ENCODE measurements around the gene DSG2. TPM values are rescaled to one million over a fixed set of nuclear protein-coding genes. Genes with fewer than 3 reads are reported as not detected.

Gene DSG2
- total RNA-seq, 1 experiment from 2014 or later: 8.8 TPM

- H3K4me3 ChIP-seq: no peak overlapping the region
- DNase-seq: no peak
- no peaks in the 10 kb centered on the region for H3K36me3 ChIP-seq
- H3K27me3 ChIP-seq: no peaks in the 10 kb centered on the region
- no peaks in the 10 kb centered on the region for H3K9me3 ChIP-seq
Measured at GRCh38 chr18:31516437-31516836, 18.5 kb downstream of the DSG2 start.

GRCh38 chr18:31526374-31526773 is 28.4 kb downstream of the DSG2 start:
- Histone ChIP-seq H3K27me3 (no peaks in the 10 kb centered on the region), H3K4me3 (no peak overlapping the region), H3K9me3 (no peaks in the 10 kb centered on the region), H3K36me3 (no peaks in the 10 kb centered on the region)
- DNase-seq: no peak

- Histone ChIP-seq H3K27me3 (no peaks in the 10 kb centered on the region), H3K9me3 (no peaks in the 10 kb centered on the region), H3K36me3 (no peaks in the 10 kb centered on the region), H3K4me3 (no peak overlapping the region)
- DNase-seq: no peak
Measured at GRCh38 chr18:31533236-31533635, 35.3 kb downstream of the DSG2 start.

GRCh38 chr18:31538837-31539236 is 40.9 kb downstream of the DSG2 start:
- Histone ChIP-seq H3K27me3 (no peaks in the 10 kb centered on the region), H3K9me3 (no peaks in the 10 kb centered on the region), H3K36me3 (no peaks in the 10 kb centered on the region), H3K4me3 (no peak overlapping the region)
- no peak for DNase-seq

GRCh38 chr18:31546476-31546875 is 48.5 kb downstream of the DSG2 start:
- Histone ChIP-seq H3K27me3 (no peaks in the 10 kb centered on the region), H3K36me3 (no peaks in the 10 kb centered on the region), H3K9me3 (no peaks in the 10 kb centered on the region), H3K4me3 (no peak overlapping the region)
- DNase-seq: no peak

GRCh38 chr18:31548853-31549252 is 50.9 kb downstream of the DSG2 start:
- no peaks in the 10 kb centered on the region for H3K9me3 ChIP-seq
- H3K36me3 ChIP-seq: no peaks in the 10 kb centered on the region
- no peak overlapping the region for H3K4me3 ChIP-seq
- DNase-seq: no peak
- no peaks in the 10 kb centered on the region for H3K27me3 ChIP-seq

- Histone ChIP-seq H3K4me3 (no peak overlapping the region), H3K27me3 (no peaks in the 10 kb centered on the region), H3K9me3 (no peaks in the 10 kb centered on the region), H3K36me3 (no peaks in the 10 kb centered on the region)
- no peak for DNase-seq
Measured at GRCh38 chr18:31549416-31549815, 51.4 kb downstream of the DSG2 start.

- Histone ChIP-seq H3K9me3 (no peaks in the 10 kb centered on the region), H3K36me3 (no peaks in the 10 kb centered on the region), H3K4me3 (no peak overlapping the region), H3K27me3 (no peaks in the 10 kb centered on the region)
- no peak for DNase-seq
Measured at GRCh38 chr18:31551883-31552282, 53.9 kb downstream of the DSG2 start.

GRCh38 chr18:31553800-31554199 is 55.8 kb downstream of the DSG2 start:
- no peaks in the 10 kb centered on the region for H3K9me3 ChIP-seq
- no peak overlapping the region for H3K4me3 ChIP-seq
- no peaks in the 10 kb centered on the region for H3K36me3 ChIP-seq
- H3K27me3 ChIP-seq: no peaks in the 10 kb centered on the region
- DNase-seq: no peak

GRCh38 chr18:31554776-31555175 is 56.8 kb downstream of the DSG2 start:
- no peak overlapping the region for H3K4me3 ChIP-seq
- no peak for DNase-seq
- H3K27me3 ChIP-seq: no peaks in the 10 kb centered on the region
- H3K36me3 ChIP-seq: no peaks in the 10 kb centered on the region
- H3K9me3 ChIP-seq: no peaks in the 10 kb centered on the region

GRCh38 chr18:31555971-31556747 is 58.2 kb downstream of the DSG2 start:
- no peak for DNase-seq
- Histone ChIP-seq H3K9me3 (no peaks in the 10 kb centered on the region), H3K36me3 (no peaks in the 10 kb centered on the region), H3K4me3 (no peak overlapping the region), H3K27me3 (no peaks in the 10 kb centered on the region)

GRCh38 chr18:31557446-31557845 is 59.5 kb downstream of the DSG2 start:
- Histone ChIP-seq H3K9me3 (no peaks in the 10 kb centered on the region), H3K27me3 (no peaks in the 10 kb centered on the region), H3K36me3 (no peaks in the 10 kb centered on the region), H3K4me3 (no peak overlapping the region)
- no peak for DNase-seq

GRCh38 chr18:31558567-31558966 is 60.6 kb downstream of the DSG2 start:
- Histone ChIP-seq H3K36me3 (no peaks in the 10 kb centered on the region), H3K4me3 (no peak overlapping the region), H3K9me3 (no peaks in the 10 kb centered on the region), H3K27me3 (no peaks in the 10 kb centered on the region)
- DNase-seq: no peak

- no peak for DNase-seq
- no peaks in the 10 kb centered on the region for H3K9me3 ChIP-seq
- no peaks in the 10 kb centered on the region for H3K27me3 ChIP-seq
- H3K36me3 ChIP-seq: no peaks in the 10 kb centered on the region
- no peak overlapping the region for H3K4me3 ChIP-seq
Measured at GRCh38 chr18:31562726-31563125, 64.7 kb downstream of the DSG2 start.

GRCh38 chr18:31563778-31564177 is 65.8 kb downstream of the DSG2 start:
- no peak for DNase-seq
- Histone ChIP-seq H3K4me3 (no peak overlapping the region), H3K36me3 (no peaks in the 10 kb centered on the region), H3K9me3 (no peaks in the 10 kb centered on the region), H3K27me3 (no peaks in the 10 kb centered on the region)

- no peak for DNase-seq
- H3K9me3 ChIP-seq: no peaks in the 10 kb centered on the region
- no peaks in the 10 kb centered on the region for H3K36me3 ChIP-seq
- no peak overlapping the region for H3K4me3 ChIP-seq
- H3K27me3 ChIP-seq: no peaks in the 10 kb centered on the region
Measured at GRCh38 chr18:31565345-31565744, 67.4 kb downstream of the DSG2 start.

- H3K9me3 ChIP-seq: no peaks in the 10 kb centered on the region
- DNase-seq: no peak
- H3K4me3 ChIP-seq: no peak overlapping the region
- no peaks in the 10 kb centered on the region for H3K36me3 ChIP-seq
- no peaks in the 10 kb centered on the region for H3K27me3 ChIP-seq
Measured at GRCh38 chr18:31565782-31566512, 68.0 kb downstream of the DSG2 start.
